Esophagus squamous epithelium (tissue), 4 donors: ENCODE measurements around the gene C19orf25.

Experiments used
- CTCF ChIP-seq, 6 experiments: fragments of 450-650 bp in 4 of 6; fragments of 200-600 bp in 2 of 6; sonication (generic) in 2 of 6; IDR thresholded peaks; one replicate each; pipeline ENCODE4 v1.5.1; 2016 to 2019; ENCODE audit warnings: antibody characterized with exemption in 6 of 6, mild to moderate bottlenecking in 4 of 6, moderate library complexity in 4 of 6
- POLR2A ChIP-seq, 4 donors: fragments of 450-650 bp; IDR thresholded peaks; one replicate each; pipeline ENCODE4 v1.6.1; 2017; ENCODE audit warnings: antibody characterized with exemption in 4 of 4, mild to moderate bottlenecking in 4 of 4, moderate library complexity in 3 of 4

GRCh38 chr19:1516395-1516753 lies 37.4 kb upstream of the C19orf25 start:
- TF ChIP-seq POLR2A (IDR thresholded peaks at IDR 0.05) (no peak), CTCF (IDR thresholded peaks at IDR 0.05) (no peak)
